ENCODE results near the gene SKA1. TPM values are rescaled to one million over a fixed set of nuclear protein-coding genes. Genes with fewer than 3 reads are reported as not detected.
"Not testable (repeated sequence)": the region's sequence is repeated elsewhere in the genome, so short reads cannot be mapped to it uniquely, and the experiment has no call there.

SKA1 gene
- total RNA-seq, 1 donor from 2014 or later, result 2.0 TPM

DNA sequence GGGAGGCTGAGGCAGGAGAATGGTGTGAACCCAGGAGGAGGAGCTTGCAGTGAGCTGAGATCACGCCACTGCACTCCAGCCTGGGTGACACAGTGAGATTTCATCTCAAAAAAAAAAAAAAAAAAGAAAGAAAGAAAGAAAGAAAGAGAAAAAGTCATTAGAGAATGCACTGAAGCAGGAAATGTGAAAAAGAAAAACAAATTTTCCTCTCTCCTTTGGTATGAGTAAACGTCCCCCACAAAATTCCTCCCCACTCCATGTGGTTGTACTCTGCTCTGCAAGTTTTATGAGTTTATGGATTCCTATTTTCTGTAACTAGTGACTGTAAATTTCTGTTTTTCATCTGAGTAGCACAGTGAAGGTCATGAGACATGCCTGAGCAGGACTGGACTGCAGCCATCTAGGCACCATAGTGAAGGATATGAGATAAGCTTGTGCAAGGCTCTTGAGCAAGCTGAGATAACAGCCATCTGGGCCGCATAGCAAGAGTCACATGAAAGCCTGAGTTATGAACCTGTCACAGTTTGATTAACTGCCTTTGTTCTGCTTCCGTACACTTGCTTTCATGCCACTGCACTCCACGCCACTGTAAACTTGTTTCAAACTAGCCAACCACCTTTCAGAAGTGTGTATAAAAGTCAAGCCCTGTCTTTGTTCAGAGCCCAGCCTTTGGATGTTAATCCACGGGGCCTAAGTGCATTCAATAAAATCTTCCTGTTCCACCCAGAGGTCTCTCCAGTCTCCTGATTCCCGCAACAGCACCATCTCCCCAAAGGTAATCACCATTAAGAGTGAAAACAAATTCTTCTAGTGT is 50.2 kb downstream of the SKA1 start:
- FAIRE-seq (no peak), DNase-seq (ENCODE audit: low spot score in 2 of 2) (no peak)

DNA sequence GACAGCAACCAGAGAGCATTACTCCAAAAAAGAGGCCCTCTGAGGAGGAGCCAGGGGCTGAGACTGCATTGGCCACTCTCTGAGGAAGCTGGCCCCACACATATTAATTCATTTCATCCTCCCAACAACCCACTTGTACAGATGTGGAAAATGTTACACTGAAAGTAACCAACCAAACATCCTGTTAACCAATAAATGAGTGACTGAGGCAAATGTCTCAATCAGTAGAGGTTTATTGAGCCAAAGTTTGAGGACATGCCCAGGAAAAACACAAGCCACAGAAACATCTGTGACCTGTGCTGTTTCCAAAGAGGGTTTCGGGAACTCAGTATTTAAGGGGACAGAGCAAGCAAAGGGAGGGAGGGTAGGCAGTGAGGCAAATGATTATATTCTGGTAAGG is 53.0 kb downstream of the SKA1 start:
- DNase-seq (ENCODE audit: low spot score in 2 of 2), result no peak
- no peak for FAIRE-seq

DNA sequence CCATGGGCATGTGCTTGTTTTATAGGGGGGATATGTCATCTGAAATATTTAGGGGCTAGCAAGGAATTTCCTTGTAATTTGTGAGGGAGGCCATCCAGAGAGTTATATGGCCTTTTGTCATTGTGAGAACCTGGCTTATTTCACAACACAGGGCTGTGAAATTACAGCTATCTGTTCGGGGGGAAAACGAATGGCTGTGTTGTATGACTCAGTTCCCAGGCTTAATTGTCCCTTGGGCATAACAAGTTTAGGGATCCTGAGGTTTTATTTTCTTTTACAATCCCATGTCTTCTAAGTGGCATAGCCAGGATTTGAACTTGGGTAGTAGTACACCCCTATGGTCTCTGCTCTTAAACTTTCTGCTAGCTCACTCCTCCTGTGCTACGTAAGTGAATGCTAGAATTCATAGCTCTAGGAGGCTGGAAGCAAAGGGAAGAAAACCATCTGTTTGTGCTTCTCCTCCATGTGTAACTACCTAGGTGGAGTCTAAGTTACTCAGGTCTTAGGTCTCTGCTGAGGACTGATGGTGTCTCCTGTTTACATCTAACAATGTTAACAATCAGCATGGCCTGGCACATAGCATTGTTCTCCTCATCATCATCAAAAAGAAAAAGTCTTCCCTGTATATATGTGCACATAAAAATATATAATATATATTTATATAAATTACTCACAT is 53.8 kb downstream of the SKA1 start:
- FAIRE-seq, result no peak
- DNase-seq (ENCODE audit: low spot score in 2 of 2), result no peak

DNA sequence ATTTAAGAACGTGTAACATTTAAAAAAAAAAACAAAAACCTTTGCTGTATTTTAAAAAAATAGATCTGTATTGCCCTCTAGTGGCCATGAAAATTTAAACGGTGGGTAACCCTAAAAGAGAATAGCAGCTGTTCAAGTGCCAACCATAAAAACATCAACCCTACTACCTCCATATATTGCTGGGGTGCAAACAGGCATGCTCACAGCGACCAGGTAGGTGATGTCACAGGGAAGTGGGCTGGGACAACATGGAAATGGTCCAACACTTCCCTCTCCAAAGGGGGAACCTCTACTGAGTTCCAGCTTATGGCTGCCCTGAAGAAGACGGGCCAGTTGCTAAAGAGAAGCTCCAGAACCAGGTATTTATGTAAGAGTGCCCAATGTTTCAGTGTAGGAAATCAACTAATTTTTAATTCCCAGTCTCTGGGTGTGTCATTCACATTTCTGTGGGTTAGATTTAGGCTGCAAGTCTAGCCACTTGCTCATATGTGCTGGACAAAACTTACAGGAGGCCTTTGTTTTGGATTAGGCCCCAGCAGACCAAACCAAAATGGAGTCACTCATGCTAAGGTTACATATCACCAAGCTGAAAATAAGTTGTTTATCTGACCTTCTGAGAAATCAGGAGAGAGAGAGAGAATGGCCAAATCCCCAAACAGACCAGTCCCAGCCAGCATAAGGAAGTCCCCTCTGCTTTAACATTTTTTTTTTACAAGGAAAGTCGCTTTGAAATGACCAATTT is 54.5 kb downstream of the SKA1 start:
- DNase-seq (ENCODE audit: low spot score in 2 of 2), result no peak

DNA sequence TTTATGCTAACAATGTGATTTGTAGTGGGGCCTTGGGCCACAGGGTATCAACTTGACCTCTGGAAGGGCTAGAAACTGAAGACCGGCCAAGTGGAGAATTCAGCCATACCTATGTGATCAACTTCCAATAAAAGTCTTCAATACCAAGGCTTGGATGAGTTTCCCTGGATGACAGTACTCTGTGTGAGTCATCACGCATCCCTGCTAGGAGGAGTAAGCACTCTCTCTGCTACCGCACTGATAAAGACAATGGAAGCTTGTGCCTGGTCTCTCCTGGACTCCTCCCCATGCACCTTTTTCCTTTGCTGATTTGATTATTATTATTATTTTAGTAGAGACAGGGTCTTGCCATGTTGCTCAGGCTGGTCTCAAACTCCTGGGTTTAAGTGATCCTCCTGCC is 58.1 kb downstream of the SKA1 start:
- FAIRE-seq, result no peak
- no peak for DNase-seq (ENCODE audit: low spot score in 2 of 2)

More for the DNA sequence above, 54.5 kb downstream of the SKA1 start:
- FAIRE-seq, result peak; percentile 84

DNA sequence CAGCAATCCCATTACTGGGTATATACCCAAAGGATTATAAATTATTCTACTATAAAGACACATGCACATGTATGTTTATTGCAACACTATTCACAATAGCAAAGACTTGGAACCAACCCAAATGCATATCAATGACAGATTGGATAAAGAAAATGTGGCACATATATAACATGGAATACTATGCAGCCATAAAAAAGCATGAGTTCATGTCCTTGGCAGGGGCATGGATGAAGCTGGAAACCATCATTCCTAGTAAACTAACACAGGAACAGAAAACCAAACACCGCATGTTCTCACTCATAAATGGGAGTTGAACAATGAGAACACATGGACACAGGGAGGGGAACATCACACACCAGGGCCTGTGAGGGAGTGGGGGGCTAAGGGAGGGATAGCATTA is 61.9 kb downstream of the SKA1 start:
- FAIRE-seq; DNase-seq (ENCODE audit: low spot score in 2 of 2): not testable (repeated sequence)

DNA sequence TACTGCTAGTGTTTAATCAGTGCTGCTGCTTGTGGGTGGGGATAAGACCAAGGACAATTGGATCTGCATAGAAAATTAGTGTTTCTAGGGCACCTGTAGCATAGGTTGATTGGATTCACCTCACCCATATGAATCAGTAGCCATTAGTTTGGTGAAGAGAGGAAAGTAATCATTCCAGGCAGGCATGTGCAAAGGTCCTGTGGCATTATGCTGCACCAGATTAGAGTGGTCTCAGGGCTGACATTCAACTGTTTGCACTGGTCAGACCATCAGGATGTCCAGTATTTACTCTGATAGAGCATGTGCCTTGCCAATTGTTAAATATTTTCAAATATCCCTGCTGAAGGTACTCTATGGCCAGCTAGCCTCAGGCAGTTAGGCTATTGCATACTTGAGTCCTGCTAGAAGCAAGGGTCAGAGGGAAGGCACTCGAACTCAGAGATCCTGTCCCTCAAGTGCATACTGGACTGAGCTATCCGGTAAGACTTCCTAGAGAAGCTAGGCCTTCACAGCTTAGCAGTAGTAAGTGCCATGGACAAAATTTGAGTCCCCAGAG is 64.7 kb downstream of the SKA1 start:
- FAIRE-seq (no peak), DNase-seq (ENCODE audit: low spot score in 2 of 2) (no peak)

DNA sequence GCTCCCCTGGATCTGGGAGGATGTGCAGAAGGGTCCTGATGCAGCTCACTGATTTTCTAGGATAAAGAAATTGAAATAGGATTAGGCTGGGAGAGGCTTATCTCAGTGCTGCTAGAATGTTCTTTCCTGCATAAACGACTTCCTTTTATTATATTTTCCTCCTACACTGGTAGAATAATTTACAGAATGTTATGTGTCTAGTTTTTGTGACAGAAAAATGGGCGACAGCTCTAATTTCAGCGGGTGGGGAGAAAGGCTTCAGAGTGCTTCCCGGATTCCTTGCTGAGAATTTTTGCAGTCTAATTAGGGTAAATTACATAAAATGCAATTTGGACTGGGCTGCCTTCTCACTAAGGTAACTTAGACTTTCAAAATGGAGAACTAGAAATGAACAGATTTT is 66.2 kb downstream of the SKA1 start:
- FAIRE-seq, result no peak

DNA sequence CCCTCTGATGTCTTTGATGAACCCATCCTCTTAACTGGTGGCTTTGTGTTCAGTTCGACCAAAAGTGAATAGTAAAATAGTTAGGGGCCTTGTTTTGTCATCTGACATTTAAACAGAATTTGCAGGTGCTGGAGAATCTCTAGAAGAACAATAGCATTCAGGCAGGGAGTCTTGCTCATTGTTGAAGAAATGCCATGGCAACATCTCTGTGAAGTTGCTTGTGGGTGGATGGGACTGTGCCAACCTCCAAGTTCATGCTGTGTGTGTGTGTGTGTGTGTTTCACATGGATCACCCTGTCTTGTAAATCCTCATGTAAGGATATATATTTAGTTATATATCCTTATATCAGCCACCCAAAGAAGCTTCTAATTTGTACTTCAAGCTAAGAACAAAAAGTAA is 66.7 kb downstream of the SKA1 start:
- DNase-seq (ENCODE audit: low spot score in 2 of 2), result no peak
- FAIRE-seq, result no peak

More for the DNA sequence above, 66.2 kb downstream of the SKA1 start:
- no peak for DNase-seq (ENCODE audit: low spot score in 2 of 2)

Other genes with a start within 250 kb of the SKA1 start
- 9.8 TPM for gene MYO5B, start 179.9 kb upstream of the SKA1 start, total RNA-seq
- 1.2 TPM for gene CFAP53, start 108.6 kb upstream of the SKA1 start, total RNA-seq
- gene MBD1, start 93.5 kb upstream of the SKA1 start, total RNA-seq, result 51.4 TPM
- gene CXXC1, start 87.4 kb upstream of the SKA1 start, total RNA-seq, result 35.5 TPM
- 23.6 TPM for gene MAPK4, start 185.0 kb downstream of the SKA1 start, total RNA-seq

Measured in frontal cortex (tissue), 4 donors.